Ureter (tissue), 1 donor: ENCODE measurements around the gene TXNDC16. TPM values are rescaled to one million over a fixed set of nuclear protein-coding genes. Genes with fewer than 3 reads are reported as not detected.

Experiments used
- total RNA-seq: library from RNA; stranded (reverse); gene quantifications from one replicate; pipeline ENCODE4 v1.2.4, GENCODE V29; 2023
- donor health status: DM: yes; HTN: yes; CAD: no.

TXNDC16 gene
- total RNA-seq, 1 donor from 2014 or later: 4.0 TPM

Other genes starting within 250 kb of the TXNDC16 start
- gene PTGER2, start 238.2 kb downstream of the TXNDC16 start, total RNA-seq: 3.4 TPM
- 2.2 TPM for gene GPR137C, start 331 bp upstream of the TXNDC16 start, total RNA-seq
- 67.3 TPM for gene ERO1A, start 143.1 kb upstream of the TXNDC16 start, total RNA-seq
- 82.5 TPM for gene PSMC6, start 154.7 kb upstream of the TXNDC16 start, total RNA-seq
- 12.8 TPM for gene STYX, start 177.7 kb upstream of the TXNDC16 start, total RNA-seq
- gene GNPNAT1, start 239.1 kb upstream of the TXNDC16 start, total RNA-seq: 20.0 TPM